Omental fat pad (tissue), 4 donors: ENCODE measurements around the gene ABR. TPM values are rescaled to one million over a fixed set of nuclear protein-coding genes. Genes with fewer than 3 reads are reported as not detected.

Experiments used
- ATAC-seq: fragments of 150-250 bp; one replicate; pipeline ENCODE4 v1.9.1; 2016; ENCODE audit warnings: mild to moderate bottlenecking, moderate library complexity; ENCODE audit not compliant: low FRiP score
- DNase-seq: peaks from one replicate; pipeline ENCODE4 v3.0.0-alpha.2; 2019; ENCODE audit warnings: low spot score
- total RNA-seq, 4 donors: library from RNA; depleted of rRNA; stranded (reverse); fragments of >200 nt; gene quantifications; one replicate each; pipeline ENCODE4 v1.1.0, GENCODE V29; 2016
- TF ChIP-seq, protein P1 (sequence below), 3 donors: fragments of 450-650 bp; IDR thresholded peaks; one replicate each; pipeline ENCODE4 v1.5.1; 2016 to 2017; ENCODE audit warnings: antibody characterized with exemption in 3 of 3, mild to moderate bottlenecking in 3 of 3, moderate library complexity in 2 of 3

Gene ABR
- total RNA-seq, 4 donors from 2014 or later, result 51.1 to 92.1 (median 75.8) TPM

GRCh38 chr17:1190751-1191331 is 11.1 kb upstream of the ABR start:
- TF ChIP-seq, protein P1, sequence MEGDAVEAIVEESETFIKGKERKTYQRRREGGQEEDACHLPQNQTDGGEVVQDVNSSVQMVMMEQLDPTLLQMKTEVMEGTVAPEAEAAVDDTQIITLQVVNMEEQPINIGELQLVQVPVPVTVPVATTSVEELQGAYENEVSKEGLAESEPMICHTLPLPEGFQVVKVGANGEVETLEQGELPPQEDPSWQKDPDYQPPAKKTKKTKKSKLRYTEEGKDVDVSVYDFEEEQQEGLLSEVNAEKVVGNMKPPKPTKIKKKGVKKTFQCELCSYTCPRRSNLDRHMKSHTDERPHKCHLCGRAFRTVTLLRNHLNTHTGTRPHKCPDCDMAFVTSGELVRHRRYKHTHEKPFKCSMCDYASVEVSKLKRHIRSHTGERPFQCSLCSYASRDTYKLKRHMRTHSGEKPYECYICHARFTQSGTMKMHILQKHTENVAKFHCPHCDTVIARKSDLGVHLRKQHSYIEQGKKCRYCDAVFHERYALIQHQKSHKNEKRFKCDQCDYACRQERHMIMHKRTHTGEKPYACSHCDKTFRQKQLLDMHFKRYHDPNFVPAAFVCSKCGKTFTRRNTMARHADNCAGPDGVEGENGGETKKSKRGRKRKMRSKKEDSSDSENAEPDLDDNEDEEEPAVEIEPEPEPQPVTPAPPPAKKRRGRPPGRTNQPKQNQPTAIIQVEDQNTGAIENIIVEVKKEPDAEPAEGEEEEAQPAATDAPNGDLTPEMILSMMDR (IDR thresholded peaks at IDR 0.05), result no peak
- no peak for DNase-seq
- no peak for ATAC-seq

DNA sequence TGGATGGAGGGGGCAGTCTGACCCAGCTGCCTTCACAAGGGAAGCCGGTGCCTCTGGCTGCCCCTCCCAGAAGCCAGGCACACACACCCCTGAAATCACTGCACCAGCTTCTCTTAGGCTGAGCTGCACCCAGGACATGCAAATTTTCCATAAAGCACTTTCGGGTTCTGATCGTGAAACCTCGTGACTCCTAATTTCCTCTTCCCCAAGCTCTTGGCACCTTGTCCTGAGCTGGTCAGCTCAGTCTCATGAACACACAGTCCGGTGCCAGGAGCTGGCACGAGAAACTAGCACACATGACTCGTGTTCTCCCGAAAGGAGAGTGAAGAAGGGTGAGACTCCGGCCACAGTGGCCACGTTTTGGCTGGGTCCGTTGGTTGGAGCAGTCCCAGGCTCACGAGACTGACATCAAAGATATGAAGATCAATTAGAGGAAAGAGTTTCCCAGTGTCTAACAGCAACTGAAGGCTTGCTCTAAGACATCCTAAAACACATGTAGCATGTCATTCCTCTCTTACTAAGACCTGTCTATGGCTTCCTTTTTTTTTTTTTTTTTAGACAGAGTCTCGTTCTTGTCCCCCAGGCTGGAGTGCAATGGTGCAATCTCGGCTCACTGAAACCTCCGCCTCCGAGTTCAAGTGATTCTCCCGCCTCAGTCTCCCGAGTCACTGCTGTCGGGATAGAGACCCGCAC is 9.2 kb upstream of the ABR start:
- DNase-seq, result peak; percentile 69
- TF ChIP-seq, protein P1 (IDR thresholded peaks at IDR 0.05), result no peak
- peak; percentile 81 for ATAC-seq

- ATAC-seq (peak; percentile 77), DNase-seq (no peak)
- TF ChIP-seq, protein P1 (IDR thresholded peaks at IDR 0.05), result peak in 2 of 3 donors; percentile 66 to 93
These were observed 7.4 kb upstream of the ABR start for GRCh38 chr17:1186923-1187771.

DNA sequence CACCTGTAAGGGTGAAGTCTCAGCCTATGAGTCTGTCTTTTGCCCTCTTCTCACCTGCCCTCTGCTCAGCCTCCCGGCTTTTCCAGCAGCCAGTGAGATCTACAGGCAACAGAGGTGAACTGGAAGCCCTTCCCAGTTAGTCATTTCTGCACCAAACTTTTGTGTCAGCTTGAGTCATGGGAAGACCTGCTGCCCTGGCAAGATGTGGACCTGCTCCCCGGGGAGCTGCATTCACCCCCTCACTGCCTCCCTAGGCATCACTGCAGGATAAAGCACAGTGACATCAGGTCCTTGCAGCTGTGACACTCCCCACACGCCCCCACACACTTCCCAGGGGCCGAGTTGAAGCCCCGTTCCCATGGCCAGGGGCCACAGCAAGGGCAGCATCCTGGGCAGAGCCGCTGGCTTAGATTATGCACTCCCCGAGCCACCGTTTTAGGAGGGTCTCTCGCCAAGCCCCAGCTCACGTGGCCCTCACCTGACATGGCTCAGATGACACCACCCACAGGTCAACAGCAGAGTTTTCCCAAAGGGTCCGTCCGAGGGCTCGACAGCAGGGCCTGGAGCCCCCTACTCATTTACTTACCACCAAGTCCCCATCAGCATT is 6.5 kb upstream of the ABR start:
- DNase-seq (no peak), ATAC-seq (no peak)
- TF ChIP-seq, protein P1 (IDR thresholded peaks at IDR 0.05), result no peak

DNA sequence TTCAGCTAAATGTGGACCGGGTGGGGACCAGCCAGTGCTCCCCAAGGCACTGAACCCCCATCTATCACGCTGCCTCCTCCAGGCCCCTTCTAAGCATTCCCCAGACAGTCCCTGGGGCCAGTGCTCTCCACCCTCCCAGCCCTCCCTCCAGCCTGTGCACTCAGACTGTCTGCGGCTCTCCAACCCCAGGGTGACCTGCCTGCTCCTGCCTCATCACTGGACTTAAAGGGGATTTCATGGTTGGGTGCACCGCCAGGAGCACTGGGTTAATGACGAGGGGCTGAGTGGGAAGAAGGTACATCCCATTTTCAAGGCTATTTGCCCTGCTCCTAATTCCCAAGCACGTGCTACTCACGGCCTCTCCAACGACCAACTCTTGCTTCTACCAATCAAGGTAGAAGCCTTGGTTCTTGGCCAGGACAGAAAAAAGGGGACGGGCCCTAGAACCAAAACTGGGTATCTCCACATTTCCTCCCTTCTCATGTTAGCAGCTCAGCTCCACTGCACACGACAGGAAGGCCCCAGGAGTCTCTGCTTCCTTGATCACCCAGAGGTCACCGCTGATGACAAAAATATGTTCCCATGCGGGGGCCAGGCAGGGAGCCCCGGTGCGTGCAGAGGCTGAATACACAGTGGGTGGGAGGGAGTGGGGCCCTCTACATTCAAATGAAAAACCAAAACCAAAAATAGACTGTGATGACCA is 3.5 kb upstream of the ABR start:
- no peak for ATAC-seq
- TF ChIP-seq, protein P1 (IDR thresholded peaks at IDR 0.05), result no peak
- DNase-seq, result no peak

GRCh38 chr17:1182811-1183170 is 3.0 kb upstream of the ABR start:
- no peak for DNase-seq
- TF ChIP-seq, protein P1 (IDR thresholded peaks at IDR 0.05), result no peak

More at GRCh38 chr17:1182811-1183170, 3.0 kb upstream of the ABR start:
- no peak for ATAC-seq
